Nephron progenitor cell (in vitro differentiated cells): Measurements from ENCODE around the gene HTT-AS.

Experiments
- DNase-seq: peaks from one replicate; pipeline ENCODE4 v3.0.0; 2021
- H3K27ac Mint-ChIP-seq: 2 replicates; pipeline ENCODE4 v1.8.0; 2021; ENCODE audit warnings: mild to moderate bottlenecking, moderate library complexity, mixed read lengths
- H3K27me3 Mint-ChIP-seq: 2 replicates; pipeline ENCODE4 v1.8.0; 2021; ENCODE audit warnings: mild to moderate bottlenecking, low read depth, mixed read lengths; ENCODE audit not compliant: poor library complexity
- H3K36me3 Mint-ChIP-seq: 2 replicates; pipeline ENCODE4 v1.8.0; 2021; ENCODE audit warnings: low read depth, mixed read lengths
- H3K4me1 Mint-ChIP-seq: 2 replicates; pipeline ENCODE4 v1.8.0; 2021; ENCODE audit warnings: mixed read lengths
- H3K4me3 Mint-ChIP-seq: 2 replicates; pipeline ENCODE4 v1.8.0; 2021; ENCODE audit warnings: mild to moderate bottlenecking, moderate library complexity, mixed read lengths
- H3K9me3 Mint-ChIP-seq: 2 replicates; pipeline ENCODE4 v1.8.0; 2021; ENCODE audit warnings: mild to moderate bottlenecking, moderate library complexity, mixed read lengths
- TF ChIP-seq, protein P1 (sequence below): fragments of 200-600 bp; sonication (generic); IDR thresholded peaks from 2 replicates; pipeline ENCODE4 v1.5.0; 2021; ENCODE audit warnings: antibody characterized with exemption

Gene HTT-AS

DNA sequence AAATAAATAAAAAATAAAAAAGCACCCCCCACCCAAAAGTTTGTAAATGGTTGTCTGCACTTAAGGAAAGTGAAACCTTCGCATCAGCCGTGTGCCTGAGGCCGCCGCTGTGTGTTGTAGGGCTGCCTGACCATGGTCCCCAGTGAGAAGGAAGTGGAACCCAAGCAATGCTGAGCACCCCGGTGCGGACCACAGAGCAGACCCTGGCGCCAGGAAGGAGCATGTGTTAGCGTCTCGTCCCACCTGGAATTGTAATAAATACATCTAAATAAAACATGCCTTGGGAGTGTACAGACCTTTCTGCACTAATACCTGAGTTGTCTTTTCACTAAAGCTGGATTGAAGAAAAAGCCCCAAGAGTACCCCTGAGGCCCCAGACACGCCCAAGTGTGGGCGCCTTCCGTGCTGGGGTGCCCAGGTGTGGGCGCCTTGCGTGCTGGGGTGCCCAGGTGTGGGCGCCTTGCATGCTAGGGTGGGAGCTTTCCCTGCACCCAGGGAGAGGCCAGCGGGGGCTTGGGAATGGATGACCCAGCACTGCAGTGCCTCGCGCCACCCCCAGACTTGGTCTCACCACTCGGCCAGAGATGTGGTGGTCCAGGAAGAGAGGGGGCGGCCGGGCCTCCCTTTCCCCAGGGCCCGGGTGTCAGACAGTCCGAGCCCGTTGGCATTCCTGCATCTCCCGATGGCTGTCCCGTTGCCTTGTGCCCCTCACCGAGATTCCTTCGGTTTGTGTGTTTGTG lies 33.7 kb downstream of the HTT-AS start:
- no peaks in the 10 kb centered on the region for H3K36me3 Mint-ChIP-seq
- TF ChIP-seq, protein P1, sequence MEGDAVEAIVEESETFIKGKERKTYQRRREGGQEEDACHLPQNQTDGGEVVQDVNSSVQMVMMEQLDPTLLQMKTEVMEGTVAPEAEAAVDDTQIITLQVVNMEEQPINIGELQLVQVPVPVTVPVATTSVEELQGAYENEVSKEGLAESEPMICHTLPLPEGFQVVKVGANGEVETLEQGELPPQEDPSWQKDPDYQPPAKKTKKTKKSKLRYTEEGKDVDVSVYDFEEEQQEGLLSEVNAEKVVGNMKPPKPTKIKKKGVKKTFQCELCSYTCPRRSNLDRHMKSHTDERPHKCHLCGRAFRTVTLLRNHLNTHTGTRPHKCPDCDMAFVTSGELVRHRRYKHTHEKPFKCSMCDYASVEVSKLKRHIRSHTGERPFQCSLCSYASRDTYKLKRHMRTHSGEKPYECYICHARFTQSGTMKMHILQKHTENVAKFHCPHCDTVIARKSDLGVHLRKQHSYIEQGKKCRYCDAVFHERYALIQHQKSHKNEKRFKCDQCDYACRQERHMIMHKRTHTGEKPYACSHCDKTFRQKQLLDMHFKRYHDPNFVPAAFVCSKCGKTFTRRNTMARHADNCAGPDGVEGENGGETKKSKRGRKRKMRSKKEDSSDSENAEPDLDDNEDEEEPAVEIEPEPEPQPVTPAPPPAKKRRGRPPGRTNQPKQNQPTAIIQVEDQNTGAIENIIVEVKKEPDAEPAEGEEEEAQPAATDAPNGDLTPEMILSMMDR: no peak
- peaks cover 40% of the 10 kb centered on the region for H3K27me3 Mint-ChIP-seq
- no peak for DNase-seq
- H3K4me1 Mint-ChIP-seq: peaks cover 12% of the 10 kb centered on the region
- H3K9me3 Mint-ChIP-seq: no peaks in the 10 kb centered on the region
- H3K27ac Mint-ChIP-seq: no peak overlapping the region
- H3K4me3 Mint-ChIP-seq: no peak overlapping the region

DNA sequence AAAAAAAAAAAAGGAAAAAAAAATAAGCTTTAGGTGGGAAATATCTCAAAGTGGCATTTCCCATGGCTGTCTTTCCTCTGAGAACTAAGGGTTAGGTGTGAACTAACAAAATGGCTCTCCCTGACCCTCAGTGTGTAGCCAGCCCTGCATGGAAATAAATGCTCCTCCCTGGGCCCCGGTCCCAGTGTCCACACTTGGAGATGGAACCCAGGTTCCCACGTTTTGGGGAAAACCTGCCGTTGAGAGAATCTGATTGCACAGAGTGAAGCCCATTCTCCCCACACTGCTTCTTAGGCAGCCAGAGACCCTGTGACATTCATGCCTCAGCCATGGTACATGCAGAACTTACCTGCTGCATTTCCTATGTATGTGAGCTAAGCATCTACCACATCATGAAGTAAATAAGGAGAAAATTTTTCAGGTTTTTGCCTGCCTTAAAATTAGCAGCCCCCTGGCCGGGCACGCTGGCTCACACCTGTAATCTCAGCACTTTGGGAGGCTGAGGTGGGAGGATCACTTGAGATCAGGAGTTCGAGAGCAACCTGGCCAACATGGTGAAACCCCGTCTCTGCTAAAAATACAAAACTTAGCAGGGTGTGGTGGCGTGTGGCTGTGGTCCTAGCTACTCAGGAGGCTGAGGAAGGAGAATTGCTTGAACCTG lies 34.5 kb downstream of the HTT-AS start:
- Mint-ChIP-seq H3K27me3 (peaks cover 32% of the 10 kb centered on the region), H3K4me3 (no peak overlapping the region), H3K9me3 (no peaks in the 10 kb centered on the region), H3K36me3 (no peaks in the 10 kb centered on the region), H3K27ac (no peak overlapping the region), H3K4me1 (peaks cover 12% of the 10 kb centered on the region)
- DNase-seq: no peak
- TF ChIP-seq, protein P1: no peak

DNA sequence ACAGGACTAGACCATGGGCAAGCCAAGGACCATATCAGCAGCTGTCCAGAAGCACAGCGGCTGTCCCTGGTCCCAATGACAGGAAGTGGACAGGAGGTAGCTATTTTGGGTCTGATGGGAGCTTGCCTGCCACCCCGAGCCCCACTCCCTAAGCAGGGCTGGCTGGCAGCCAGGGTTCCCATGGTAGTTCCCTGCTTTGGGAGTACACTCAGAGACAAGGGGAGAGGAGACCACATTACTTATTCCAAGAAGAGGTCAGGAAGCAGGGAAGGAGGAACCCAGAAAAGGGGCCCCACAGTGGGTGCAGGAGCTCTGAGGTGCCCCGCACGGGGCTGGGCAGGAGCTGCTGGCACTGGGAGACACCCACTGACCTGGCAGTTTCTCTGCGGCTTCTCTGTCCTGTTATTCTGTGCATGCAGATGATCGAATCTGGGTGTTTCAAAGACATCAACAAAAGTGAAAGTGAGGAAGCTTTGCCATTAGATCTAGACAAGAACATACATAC lies 36.3 kb downstream of the HTT-AS start:
- no peak for DNase-seq
- TF ChIP-seq, protein P1: no peak
- no peak overlapping the region for H3K4me3 Mint-ChIP-seq
- no peaks in the 10 kb centered on the region for H3K9me3 Mint-ChIP-seq
- no peak overlapping the region for H3K27ac Mint-ChIP-seq
- H3K4me1 Mint-ChIP-seq: peaks cover 16% of the 10 kb centered on the region
- H3K36me3 Mint-ChIP-seq: no peaks in the 10 kb centered on the region
- peaks cover 30% of the 10 kb centered on the region for H3K27me3 Mint-ChIP-seq

DNA sequence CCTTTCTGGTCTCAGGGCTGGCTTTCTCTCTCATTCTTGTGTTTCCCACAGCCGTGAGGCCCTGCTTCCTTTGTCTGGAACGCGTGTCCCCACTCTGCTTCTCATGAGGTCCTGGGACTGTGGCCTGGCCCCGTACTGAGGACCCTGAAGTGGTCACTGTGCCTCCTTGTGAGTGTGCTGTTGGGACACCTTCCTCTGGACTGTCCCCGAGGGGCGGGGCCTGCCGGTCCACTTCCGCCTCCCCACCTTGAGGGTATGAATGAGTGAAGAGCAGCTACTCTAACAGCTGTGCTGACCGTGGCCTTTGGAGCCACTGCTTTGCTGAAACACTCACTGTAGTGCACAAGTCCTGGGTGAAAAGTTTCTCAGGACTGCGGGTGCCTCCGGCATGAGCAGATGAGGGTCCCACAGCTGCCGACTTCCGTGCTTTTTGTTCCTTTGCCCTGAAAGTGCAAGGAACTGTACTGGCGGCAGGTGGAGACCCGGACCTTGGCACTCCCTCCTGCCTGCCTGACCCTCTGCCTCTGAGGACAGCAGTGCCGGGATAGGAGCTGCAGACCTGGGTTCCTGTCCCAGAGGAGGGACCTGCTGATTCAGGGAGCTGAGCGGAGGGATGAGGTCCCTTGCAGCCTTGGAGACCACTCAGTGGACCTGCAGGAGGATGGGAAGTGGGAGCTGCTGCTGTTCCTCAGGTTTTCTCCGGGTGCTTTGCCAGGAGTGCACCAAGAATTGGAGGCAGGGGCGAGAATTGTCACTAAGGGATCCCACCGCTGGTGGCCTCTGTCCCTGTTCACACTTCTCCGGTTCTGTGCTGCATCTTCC lies 38.0 kb downstream of the HTT-AS start:
- Mint-ChIP-seq H3K27me3 (peaks cover 24% of the 10 kb centered on the region), H3K4me1 (peaks cover 31% of the 10 kb centered on the region), H3K27ac (no peak overlapping the region)

DNA sequence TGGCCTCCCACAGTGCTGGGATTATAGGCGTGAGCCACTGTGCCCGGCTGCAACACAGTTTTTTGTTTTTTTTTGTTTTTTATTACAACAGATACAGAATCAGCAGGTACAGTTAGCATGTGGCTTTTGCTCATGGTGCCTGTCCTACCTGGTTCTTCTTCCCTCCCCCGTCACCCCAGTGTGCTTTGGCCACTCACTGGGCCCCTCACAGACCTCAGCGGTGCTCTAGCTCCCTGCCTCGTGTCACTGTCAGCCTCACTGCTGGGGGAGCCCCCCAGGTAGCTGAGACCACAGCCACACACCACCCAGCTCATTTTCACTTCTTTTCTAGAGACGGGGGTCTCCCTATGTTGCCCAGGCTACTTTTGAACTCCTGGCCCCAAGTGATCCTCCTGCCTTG lies 38.7 kb downstream of the HTT-AS start:
- Mint-ChIP-seq H3K4me1 (peaks cover 37% of the 10 kb centered on the region), H3K27me3 (peaks cover 24% of the 10 kb centered on the region), H3K27ac (no peak overlapping the region), H3K36me3 (no peaks in the 10 kb centered on the region), H3K4me3 (no peak overlapping the region), H3K9me3 (no peaks in the 10 kb centered on the region)
- TF ChIP-seq, protein P1: no peak
- DNase-seq: no peak

More for the DNA sequence above, 38.0 kb downstream of the HTT-AS start:
- TF ChIP-seq, protein P1: no peak
- H3K4me3 Mint-ChIP-seq: no peak overlapping the region
- H3K9me3 Mint-ChIP-seq: no peaks in the 10 kb centered on the region
- no peak for DNase-seq
- no peaks in the 10 kb centered on the region for H3K36me3 Mint-ChIP-seq
